Effector memory CD4-positive, alpha-beta T cell (primary cell): Measurements from ENCODE around the gene CTSC.
"Not testable (repeated sequence)": the region's sequence is repeated elsewhere in the genome, so short reads cannot be mapped to it uniquely, and the experiment has no call there.

Experiments
- DNase-seq, 3 donors: peaks; one replicate each; pipeline ENCODE4 v3.0.0-alpha.2; 2020
- H3K27ac ChIP-seq: 2 replicates; pipeline ENCODE4 v1.7.0; 2013; ENCODE audit warnings: mild to moderate bottlenecking, low read length, moderate library complexity; ENCODE audit not compliant: insufficient read depth, poor library complexity, severe bottlenecking
- H3K27me3 ChIP-seq: replicated peaks from 2 replicates; pipeline ENCODE4 v1.7.0; 2013; ENCODE audit warnings: mild to moderate bottlenecking, low read length; ENCODE audit not compliant: insufficient read depth, control insufficient read depth, poor library complexity, severe bottlenecking
- H3K36me3 ChIP-seq: 2 replicates; pipeline ENCODE4 v1.7.0; 2013; ENCODE audit warnings: mild to moderate bottlenecking, low read length, moderate library complexity; ENCODE audit not compliant: control insufficient read depth, insufficient read depth
- H3K4me1 ChIP-seq: 2 replicates; pipeline ENCODE4 v1.7.0; 2013; ENCODE audit warnings: low read length, mild to moderate bottlenecking; ENCODE audit not compliant: control insufficient read depth, insufficient read depth, poor library complexity, severe bottlenecking
- H3K4me3 ChIP-seq: 2 replicates; pipeline ENCODE4 v1.7.0; 2013; ENCODE audit warnings: low read length, low read depth, mild to moderate bottlenecking; ENCODE audit not compliant: insufficient read depth, poor library complexity, severe bottlenecking
- H3K9me3 ChIP-seq: 2 replicates; pipeline ENCODE4 v1.7.0; 2013; ENCODE audit warnings: mild to moderate bottlenecking, low read length, moderate library complexity; ENCODE audit not compliant: control insufficient read depth

CTSC gene

DNA sequence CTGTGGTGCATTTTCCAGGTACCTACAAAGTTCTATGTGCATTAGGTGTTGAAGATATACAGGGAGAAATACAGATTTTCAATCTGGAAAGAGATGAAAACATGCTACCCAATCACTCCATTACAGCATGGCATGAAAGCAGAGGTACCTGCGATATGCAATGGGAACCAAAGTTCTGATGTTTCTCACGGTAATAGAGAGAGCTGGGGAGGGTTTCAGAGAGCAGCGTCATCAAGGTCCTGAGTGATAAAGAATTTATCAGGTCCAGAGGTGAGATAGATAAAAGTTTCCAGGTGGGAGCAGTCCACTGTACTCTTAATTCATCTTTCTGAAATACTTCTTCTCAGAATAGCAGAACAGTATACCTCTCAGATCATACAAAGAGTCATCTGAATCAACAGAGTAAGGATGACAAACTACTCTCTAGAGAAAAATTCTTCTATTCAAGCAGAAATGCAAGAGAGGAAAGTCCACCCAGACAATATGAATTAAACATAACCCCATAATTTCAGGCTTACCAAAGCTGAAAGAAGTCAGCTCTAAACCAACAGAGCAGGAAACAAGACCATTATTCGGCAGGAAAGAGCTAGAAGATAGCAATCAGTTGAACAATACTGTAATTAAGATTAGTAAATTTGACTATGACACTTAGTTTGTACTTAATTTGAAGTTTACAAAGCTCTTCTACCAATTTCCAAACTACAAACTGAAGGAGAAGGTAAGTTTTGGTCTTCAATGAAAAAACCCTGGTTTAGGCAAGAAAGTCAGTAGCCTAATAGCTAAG is 12.8 kb downstream of the CTSC start:
- Histone ChIP-seq H3K4me1 (peaks cover 15% of the 10 kb centered on the region), H3K27ac (no peak overlapping the region), H3K27me3 (no peaks in the 10 kb centered on the region), H3K36me3 (peaks cover 4% of the 10 kb centered on the region), H3K9me3 (no peaks in the 10 kb centered on the region), H3K4me3 (no peak overlapping the region)
- DNase-seq: no peak

DNA sequence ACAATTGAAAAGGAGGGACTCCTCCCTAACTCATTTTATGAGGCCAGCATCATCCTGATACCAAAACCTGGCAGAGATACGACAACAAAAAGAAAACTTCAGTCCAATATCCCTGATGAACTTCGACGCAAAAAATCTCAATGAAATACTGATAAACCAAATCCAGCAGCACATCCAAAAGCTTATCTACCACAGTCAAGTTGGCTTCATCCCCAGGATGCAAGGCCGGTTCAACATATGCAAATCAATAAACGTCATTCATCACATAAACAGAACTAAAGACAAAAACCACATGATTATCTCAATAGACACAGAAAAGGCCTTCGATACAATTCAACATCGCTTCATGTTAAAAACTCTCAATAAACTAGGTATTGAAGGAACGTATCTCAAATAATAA is 14.7 kb downstream of the CTSC start:
- peaks cover 15% of the 10 kb centered on the region for H3K4me1 ChIP-seq
- H3K27ac ChIP-seq, H3K27me3 ChIP-seq, H3K9me3 ChIP-seq, DNase-seq, H3K4me3 ChIP-seq, H3K36me3 ChIP-seq: not testable (repeated sequence)

DNA sequence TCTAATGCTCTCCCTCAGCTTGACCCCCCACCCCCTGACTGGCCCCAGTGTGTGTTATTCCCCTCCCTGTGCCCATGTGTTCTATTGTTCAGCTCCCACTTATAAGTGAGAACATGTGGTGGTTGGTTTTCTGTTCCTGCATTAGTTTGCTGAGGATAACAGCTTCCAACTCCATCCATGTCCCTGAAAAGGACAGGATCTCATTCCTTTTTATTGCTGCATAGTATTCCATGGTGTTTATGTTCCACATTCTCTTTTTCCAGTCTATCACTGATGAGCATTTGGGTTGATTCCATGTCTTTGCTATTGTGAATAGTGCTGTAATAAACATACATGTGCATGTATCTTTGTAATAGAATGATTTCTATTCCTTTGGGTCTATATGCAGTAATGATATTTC is 16.1 kb downstream of the CTSC start:
- DNase-seq, H3K27ac ChIP-seq, H3K9me3 ChIP-seq, H3K27me3 ChIP-seq, H3K4me3 ChIP-seq, H3K36me3 ChIP-seq: not testable (repeated sequence)
- peaks cover 12% of the 10 kb centered on the region for H3K4me1 ChIP-seq

DNA sequence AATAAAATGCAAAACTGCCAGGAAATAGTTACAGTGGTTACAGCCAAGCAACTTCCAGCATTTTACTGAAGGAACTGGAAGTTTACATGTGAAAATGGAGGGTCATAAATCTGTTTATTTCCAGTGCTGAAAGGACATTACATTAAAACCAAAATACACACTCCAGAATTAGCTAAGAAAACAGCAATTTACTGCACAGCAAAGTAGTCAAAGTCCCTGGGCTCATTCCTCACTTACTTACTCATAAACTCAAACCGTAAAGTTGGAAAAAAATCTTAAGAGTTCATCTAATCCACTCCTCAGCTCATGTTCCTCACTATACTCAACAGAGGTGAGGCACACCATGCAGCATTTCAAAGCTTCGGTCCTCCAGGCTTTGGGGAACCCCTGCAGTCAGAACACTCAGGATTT is 17.4 kb downstream of the CTSC start:
- Histone ChIP-seq H3K9me3 (no peaks in the 10 kb centered on the region), H3K4me1 (peaks cover 1% of the 10 kb centered on the region), H3K4me3 (no peak overlapping the region), H3K36me3 (peaks cover 4% of the 10 kb centered on the region), H3K27ac (no peak overlapping the region), H3K27me3 (no peaks in the 10 kb centered on the region)
- no peak for DNase-seq

DNA sequence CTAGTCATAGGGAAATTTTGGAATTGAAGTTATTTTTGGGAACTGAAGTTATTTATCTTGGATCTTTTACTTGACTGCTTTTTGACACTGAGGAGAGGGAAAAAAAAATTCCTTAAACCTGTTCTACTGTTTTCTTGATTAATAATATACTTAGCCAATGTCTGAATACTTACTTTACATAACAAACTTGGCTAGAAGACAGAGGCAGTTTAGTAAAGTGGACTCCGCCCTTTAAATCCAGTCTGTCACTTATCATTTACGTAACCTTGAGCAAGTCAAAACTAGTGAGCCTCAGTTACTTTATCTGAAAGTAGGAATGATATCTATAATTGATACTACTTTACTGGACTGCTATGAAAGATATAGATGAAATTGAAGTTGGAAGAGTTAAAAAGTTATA is 19.5 kb downstream of the CTSC start:
- H3K4me1 ChIP-seq: no peaks in the 10 kb centered on the region
- no peak for DNase-seq

DNA sequence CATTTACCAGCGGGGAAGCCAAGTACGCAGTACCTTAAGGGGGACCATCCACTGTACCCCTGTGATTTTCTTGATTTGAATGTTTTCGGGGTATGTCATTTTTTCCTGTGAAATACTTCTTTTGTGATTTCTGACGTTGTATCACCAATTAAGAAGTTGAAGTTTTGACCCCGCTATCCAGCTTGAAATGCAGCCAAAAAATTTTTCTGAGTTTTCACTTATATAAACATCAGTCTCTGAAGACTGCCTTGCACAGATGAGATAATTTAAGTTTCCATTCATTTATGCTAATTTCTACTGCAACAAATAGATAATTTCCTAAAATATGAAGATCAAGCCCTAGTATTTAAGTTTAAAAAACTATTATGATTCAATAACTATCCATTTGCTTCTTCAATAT is 20.0 kb downstream of the CTSC start:
- no peak overlapping the region for H3K4me3 ChIP-seq
- no peak overlapping the region for H3K27ac ChIP-seq
- no peaks in the 10 kb centered on the region for H3K27me3 ChIP-seq

More for the DNA sequence above, 19.5 kb downstream of the CTSC start:
- Histone ChIP-seq H3K36me3 (peaks cover 4% of the 10 kb centered on the region), H3K4me3 (no peak overlapping the region), H3K9me3 (no peaks in the 10 kb centered on the region), H3K27ac (no peak overlapping the region), H3K27me3 (no peaks in the 10 kb centered on the region)

DNA sequence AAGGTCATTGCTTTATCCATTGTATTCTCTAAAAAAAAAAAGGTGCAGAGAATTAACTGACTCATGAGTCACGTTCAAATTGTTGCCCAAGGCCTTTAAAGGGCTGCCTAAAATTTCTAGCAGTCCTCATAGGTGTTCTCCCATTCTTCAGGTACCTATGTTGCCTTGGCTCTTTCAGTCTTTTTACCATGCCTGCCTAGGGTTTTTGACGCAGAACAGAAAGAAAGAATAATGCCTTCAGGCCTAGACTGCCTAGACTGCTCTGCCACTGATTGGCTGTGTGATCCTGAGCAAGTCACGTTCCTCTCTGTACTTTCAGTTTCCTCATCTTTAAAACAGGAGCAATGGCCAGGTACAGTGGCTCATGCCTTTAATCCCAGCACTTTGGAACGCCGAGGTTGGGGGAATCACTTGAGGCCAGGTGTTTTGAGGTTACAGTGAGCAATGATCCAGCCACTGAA is 21.5 kb downstream of the CTSC start:
- Histone ChIP-seq H3K4me1 (no peaks in the 10 kb centered on the region), H3K9me3 (no peaks in the 10 kb centered on the region), H3K27ac (no peak overlapping the region), H3K4me3 (no peak overlapping the region), H3K36me3 (peaks cover under 1% of the 10 kb centered on the region), H3K27me3 (no peaks in the 10 kb centered on the region)
- no peak for DNase-seq

More for the DNA sequence above, 20.0 kb downstream of the CTSC start:
- Histone ChIP-seq H3K36me3 (peaks cover 4% of the 10 kb centered on the region), H3K4me1 (no peaks in the 10 kb centered on the region), H3K9me3 (no peaks in the 10 kb centered on the region)
- no peak for DNase-seq

DNA sequence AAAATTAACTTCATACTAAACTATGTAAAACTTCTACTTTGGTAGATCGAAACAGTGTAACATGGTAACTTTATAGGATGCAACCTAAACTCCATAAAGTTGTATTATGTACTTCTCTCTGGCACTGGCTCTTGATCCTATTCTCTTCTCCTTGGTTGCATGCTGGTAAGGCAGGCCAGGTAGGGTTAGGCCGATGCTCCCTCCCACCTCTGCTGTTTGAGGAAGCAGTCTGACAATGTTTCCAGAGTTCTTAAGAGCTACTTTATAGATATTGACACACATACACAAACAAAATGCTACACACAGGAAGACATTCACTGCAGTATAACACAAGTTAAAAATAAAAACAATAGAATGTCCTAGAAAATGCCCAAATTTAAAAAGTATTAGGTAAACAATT is 22.5 kb downstream of the CTSC start:
- no peaks in the 10 kb centered on the region for H3K27me3 ChIP-seq

DNA sequence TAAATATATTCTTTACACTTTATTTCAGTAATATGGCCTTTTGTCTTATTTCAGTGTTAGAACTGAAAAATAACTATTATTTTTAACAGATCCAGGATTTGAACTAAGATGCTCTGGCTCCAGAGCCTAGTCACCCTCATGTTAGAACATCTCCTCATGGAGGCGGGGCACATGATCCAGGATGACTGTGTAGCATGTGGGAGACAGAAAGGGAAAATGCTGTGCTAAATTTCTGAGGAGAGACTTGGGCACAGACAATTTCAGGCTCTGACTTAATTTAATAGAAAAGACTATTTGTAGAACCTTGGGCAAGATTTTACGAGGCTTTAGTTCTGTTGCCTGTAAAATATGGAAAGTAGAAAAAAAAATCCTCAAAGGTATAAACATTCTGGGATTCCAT is 24.1 kb downstream of the CTSC start:
- Histone ChIP-seq H3K4me1 (no peaks in the 10 kb centered on the region), H3K27ac (no peak overlapping the region), H3K9me3 (no peaks in the 10 kb centered on the region), H3K36me3 (peaks cover 13% of the 10 kb centered on the region), H3K4me3 (no peak overlapping the region), H3K27me3 (no peaks in the 10 kb centered on the region)
- no peak for DNase-seq

More for the DNA sequence above, 22.5 kb downstream of the CTSC start:
- no peaks in the 10 kb centered on the region for H3K4me1 ChIP-seq
- peaks cover 4% of the 10 kb centered on the region for H3K36me3 ChIP-seq
- no peak overlapping the region for H3K4me3 ChIP-seq
- no peak for DNase-seq
- no peaks in the 10 kb centered on the region for H3K9me3 ChIP-seq
- no peak overlapping the region for H3K27ac ChIP-seq

DNA sequence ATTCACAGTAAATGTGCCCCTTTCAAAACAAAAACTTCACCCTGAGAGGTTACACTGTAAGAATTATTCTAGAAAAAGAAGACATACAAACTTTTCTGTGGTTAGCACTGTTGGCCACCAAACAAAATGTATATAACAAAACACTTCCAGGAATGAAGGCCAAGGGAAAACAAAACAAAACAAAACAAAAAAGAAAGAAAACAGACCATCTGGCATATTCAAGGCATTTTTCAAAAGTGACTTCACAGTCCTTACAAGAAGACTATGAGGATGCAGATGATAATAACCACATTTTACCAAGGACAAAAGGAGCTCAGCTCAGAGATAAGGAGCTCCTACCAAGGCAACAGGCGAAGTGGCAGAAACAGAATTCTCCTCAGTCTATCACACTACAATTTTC is 24.9 kb downstream of the CTSC start:
- Histone ChIP-seq H3K4me3 (no peak overlapping the region), H3K27me3 (no peaks in the 10 kb centered on the region), H3K4me1 (no peaks in the 10 kb centered on the region), H3K36me3 (peaks cover 14% of the 10 kb centered on the region), H3K27ac (no peak overlapping the region), H3K9me3 (no peaks in the 10 kb centered on the region)
- no peak for DNase-seq
